Measurements from ENCODE around the gene VANGL2.

GRCh38 chr1:160397651-160398050, 2.7 kb upstream of the VANGL2 start:
- TF ChIP-seq CTCF (conservative IDR thresholded peaks at IDR 0.05) (no peak), ZFX (IDR thresholded peaks at IDR 0.05) (no peak)

Data from C4-2B (cell line).